ENCODE measurements around the gene FGFR2.
"Not testable (repeated sequence)": the region's sequence is repeated elsewhere in the genome, so short reads cannot be mapped to it uniquely, and the experiment has no call there.

The FGFR2 gene

GRCh38 chr10:121583857-121584256, 14.4 kb downstream of the FGFR2 start:
- DNase-seq: no peak

GRCh38 chr10:121583258-121583657, 15.0 kb downstream of the FGFR2 start:
- no peak for DNase-seq

GRCh38 chr10:121580276-121581116, 17.7 kb downstream of the FGFR2 start:
- no peak for DNase-seq

GRCh38 chr10:121579656-121580055, 18.6 kb downstream of the FGFR2 start:
- DNase-seq: no peak

- DNase-seq: no peak
Observed at GRCh38 chr10:121578965-121579364, 19.3 kb downstream of the FGFR2 start.

- no peak for DNase-seq
Observed at GRCh38 chr10:121578298-121578697, 19.9 kb downstream of the FGFR2 start.

GRCh38 chr10:121577568-121577967, 20.7 kb downstream of the FGFR2 start:
- DNase-seq: no peak

- no peak for DNase-seq
Observed at GRCh38 chr10:121576139-121576538, 22.1 kb downstream of the FGFR2 start.

GRCh38 chr10:121574519-121575166, 23.6 kb downstream of the FGFR2 start:
- DNase-seq: no peak

GRCh38 chr10:121573538-121573941, 24.7 kb downstream of the FGFR2 start:
- DNase-seq: no peak

- no peak for DNase-seq
Observed at GRCh38 chr10:121572859-121573537, 25.2 kb downstream of the FGFR2 start.

- DNase-seq: no peak
Observed at GRCh38 chr10:121570315-121570714, 27.9 kb downstream of the FGFR2 start.

- DNase-seq: no peak
Observed at GRCh38 chr10:121568275-121568674, 30.0 kb downstream of the FGFR2 start.

GRCh38 chr10:121567569-121567968, 30.7 kb downstream of the FGFR2 start:
- DNase-seq: no peak

GRCh38 chr10:121566755-121567154, 31.5 kb downstream of the FGFR2 start:
- DNase-seq: no peak

- no peak for DNase-seq
Observed at GRCh38 chr10:121559326-121560026, 38.8 kb downstream of the FGFR2 start.

- DNase-seq: no peak
Observed at GRCh38 chr10:121558238-121558637, 40.0 kb downstream of the FGFR2 start.

GRCh38 chr10:121556918-121557573, 41.2 kb downstream of the FGFR2 start:
- DNase-seq: no peak

GRCh38 chr10:121556455-121556854, 41.8 kb downstream of the FGFR2 start:
- DNase-seq: no peak

- DNase-seq: not testable (repeated sequence)
Observed at GRCh38 chr10:121554916-121555315, 43.3 kb downstream of the FGFR2 start.

- DNase-seq: no peak
Observed at GRCh38 chr10:121553511-121554264, 44.6 kb downstream of the FGFR2 start.

- DNase-seq: no peak
Observed at GRCh38 chr10:121552746-121553145, 45.5 kb downstream of the FGFR2 start.
